NCI-H2081 (cell line): ENCODE results near the gene ARSK.
A peak's percentile ranks its signal among the peaks of the same experiment; 100 is the strongest.

Experiments
- DNase-seq, 2 experiments: peaks; one replicate each; lab custom pipeline; 2025; lab: John Stamatoyannopoulos, UW

Gene ARSK, protein sequence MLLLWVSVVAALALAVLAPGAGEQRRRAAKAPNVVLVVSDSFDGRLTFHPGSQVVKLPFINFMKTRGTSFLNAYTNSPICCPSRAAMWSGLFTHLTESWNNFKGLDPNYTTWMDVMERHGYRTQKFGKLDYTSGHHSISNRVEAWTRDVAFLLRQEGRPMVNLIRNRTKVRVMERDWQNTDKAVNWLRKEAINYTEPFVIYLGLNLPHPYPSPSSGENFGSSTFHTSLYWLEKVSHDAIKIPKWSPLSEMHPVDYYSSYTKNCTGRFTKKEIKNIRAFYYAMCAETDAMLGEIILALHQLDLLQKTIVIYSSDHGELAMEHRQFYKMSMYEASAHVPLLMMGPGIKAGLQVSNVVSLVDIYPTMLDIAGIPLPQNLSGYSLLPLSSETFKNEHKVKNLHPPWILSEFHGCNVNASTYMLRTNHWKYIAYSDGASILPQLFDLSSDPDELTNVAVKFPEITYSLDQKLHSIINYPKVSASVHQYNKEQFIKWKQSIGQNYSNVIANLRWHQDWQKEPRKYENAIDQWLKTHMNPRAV

DNA sequence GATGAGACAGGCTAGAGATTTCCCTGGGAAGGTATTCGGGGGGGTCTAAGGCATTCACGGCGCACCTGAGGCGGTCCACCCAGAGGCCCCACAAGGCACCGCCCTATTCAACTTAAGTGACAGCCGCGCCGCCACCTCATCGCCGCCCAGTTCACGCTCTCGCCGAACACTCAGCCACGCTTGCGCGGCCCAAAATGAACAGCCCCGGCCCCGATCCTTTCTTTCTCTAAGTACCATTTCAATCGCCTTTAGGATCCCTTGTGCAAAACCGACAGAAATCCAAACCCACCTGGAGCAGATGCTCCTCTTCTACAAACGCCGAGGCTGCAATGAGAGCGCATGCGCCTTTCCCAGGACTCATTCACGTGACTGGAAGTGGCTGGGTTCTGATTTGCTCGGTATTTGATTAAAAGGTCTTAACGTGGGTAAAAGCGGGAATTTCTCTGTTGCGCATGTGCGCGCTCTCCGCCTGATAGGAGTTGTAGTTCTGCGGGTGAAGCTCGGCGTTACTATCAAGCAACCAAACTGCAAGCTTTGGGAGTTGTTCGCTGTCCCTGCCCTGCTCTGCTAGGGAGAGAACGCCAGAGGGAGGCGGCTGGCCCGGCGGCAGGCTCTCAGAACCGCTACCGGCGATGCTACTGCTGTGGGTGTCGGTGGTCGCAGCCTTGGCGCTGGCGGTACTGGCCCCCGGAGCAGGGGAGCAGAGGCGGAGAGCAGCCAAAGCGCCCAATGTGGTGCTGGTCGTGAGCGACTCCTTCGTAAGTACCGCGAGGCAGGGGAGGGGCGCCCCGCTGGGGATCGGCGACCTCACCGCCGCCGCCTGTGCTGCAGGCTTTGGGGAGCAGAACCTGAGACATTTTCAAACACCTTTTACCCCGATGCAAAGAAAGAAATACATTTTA lies at the start of gene ARSK, which contains the start of gene SKIC3:
ARSK (plus strand) TSS at position 455 of the 902 bp plus-strand sequence; CDS start at position 633, 178 bp downstream.
SKIC3 (minus strand) TSS at position 331 of the 902 bp plus-strand sequence. CDS start 7,827 bp downstream, outside the sequence.
- peak; percentile 89 to 97 for DNase-seq

DNA sequence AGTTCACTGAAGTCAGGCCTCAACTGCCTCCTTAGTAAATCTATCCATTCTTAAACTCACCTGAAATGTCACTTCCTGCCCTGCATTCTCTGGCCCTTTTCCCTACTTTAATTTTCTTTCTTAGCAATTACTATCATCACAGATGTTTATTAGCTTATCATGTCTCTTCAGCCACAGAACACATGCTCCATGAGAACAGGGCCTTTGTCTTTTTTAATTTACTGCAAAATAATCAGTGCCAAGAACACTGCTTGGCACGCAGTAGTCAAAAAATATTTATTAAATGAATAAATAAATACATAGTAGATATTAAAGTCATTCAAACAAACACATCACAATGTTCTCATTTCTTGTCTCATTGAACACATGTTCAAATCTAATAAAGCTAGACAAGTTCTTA lies 46.4 kb upstream of the ARSK start:
- no peak for DNase-seq

DNA sequence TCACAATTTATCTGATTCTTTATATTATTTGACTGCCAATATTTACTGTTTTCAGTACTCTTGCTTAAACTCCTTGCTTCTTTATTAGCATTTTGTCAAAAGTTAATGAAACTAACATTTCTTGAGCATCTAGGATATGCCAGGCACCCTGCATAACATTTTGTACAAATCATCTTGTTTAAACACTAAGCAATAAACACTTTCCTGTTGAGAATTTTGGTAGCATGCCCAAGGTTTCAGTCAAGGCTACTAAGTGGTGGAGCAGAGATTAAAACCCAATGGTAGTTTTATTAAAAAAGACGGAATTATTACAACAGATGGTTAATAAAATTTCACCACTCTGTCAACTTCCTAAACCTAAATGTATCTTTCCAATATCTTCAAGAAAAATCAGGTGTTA lies 43.3 kb upstream of the ARSK start:
- no peak for DNase-seq

DNA sequence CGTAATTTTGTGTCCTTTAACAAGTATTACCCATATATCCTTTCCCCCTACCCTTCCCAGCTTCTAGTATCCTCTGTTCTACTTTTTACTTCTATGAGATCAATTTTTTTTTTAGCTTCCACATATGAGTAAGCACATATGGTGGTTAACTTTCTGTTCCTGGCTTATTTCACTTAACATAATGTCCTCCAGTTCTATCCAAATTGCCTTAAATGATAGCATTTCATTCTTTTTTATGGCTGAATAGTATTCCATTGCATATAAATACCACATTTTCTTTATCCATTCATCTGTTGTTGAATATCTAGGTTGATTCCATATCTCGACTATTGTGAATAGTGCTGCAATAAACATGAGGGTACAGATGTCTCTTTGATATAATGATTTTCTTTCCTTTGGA lies 36.5 kb upstream of the ARSK start:
- DNase-seq, result no peak

DNA sequence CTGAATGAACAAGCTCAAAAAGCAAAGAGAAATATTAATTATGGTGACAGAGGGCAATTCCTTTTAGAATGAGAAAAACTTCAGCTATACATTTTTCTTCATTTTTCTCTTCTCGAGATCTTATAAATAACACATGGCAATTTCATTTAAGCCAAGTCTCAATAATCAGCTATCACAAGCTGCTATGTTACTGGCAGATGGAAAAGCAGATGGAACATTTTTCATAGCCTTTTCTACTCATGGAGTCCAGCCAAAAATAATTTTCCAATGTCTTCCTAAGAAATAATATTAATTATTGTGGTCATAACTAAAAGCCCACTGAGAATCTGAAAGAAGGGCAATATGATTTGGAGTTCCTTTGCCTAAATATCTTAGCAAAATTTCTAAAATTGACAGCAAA lies 35.8 kb upstream of the ARSK start:
- no peak for DNase-seq

DNA sequence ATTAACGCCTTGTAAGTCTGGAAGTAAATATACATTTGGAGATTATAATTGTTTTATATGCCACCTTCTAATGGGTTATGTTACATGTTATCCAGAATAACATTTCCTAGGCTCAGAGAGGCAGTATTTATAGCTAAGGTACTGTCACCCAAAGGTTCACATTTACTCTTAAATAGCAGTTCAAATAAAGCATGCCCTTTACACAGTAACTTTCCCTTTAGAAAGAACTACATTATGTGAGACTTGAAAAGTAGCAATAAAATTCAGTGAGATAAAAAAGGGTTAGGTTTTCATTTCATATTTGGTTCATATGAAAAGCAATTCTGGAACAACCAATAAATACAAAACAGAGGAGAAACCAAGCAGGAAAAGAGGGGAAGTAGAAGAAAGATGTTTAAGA lies 35.2 kb upstream of the ARSK start:
- DNase-seq, result no peak

DNA sequence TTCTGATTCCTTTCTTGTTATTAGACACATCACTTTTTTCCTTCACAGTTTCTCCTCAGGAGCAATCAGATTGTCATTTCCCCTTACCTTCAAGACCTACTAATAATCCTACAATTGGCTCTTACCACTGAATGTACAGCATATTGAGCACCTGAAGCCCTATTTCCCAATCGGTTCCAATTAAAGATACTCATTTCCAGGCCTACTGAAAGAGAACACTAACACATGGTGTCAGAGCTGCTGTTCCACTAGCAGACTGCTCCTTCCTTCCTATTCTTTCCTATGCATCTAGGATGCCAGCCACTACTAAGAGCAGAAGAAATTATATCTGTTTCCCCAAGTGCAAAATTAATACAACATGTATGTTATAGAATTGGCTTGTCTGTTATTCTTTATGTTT lies 34.7 kb upstream of the ARSK start:
- no peak for DNase-seq

DNA sequence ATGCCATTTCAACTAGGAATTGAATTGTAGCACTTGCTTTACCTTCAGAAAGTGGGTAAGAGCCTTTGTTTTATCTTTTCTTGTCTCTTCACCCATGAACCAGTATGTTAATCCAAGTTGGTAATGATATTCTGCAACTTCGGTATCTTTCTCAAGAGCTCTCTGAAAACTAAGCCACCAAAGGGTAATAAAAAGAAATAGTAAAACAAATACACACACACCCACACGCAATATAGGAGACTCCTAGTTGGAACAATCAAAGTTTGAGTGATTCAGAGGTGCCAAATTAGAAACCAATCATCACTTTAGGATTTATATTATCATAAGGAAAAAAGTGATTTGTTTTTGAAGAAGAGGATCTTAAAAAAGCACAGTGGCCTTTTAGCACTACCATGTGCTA lies 30.5 kb upstream of the ARSK start:
- no peak for DNase-seq

DNA sequence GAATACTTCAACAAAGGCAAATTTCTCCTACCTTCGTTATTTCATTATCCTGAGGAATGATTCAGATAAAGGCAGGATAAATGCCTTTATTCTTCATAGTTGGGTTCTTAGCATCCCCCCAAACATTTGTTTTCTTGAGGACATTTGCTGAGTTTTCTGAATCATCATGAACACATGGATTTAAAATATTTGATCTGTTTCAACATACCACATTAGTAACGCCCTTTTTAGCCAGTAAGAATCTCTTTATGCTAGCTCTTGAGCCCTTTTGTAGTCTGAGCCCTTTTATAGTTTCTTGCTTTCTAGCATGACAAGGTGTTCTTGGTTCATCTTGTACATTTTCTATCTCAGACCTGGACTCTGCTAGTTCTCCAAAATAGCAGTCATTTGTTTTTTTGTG lies 28.0 kb upstream of the ARSK start:
- no peak for DNase-seq

DNA sequence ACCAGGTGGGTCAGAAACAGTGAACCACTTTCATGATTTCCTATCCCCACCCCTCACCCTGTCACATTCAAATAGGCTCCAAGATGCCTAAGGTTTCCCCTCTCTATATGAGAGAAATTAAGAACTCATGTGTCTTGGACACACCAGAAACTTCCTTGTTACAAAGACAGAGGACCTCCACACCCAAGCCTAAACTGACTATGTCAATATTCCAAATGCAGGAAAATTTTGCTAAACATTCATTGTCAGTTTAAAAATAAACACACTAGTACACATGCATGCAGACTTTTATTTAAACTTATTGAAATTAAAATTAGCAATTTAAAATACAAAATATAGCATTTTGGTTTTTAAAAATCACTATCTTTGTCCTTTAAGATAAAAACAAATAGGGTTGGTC lies 26.3 kb upstream of the ARSK start:
- no peak for DNase-seq

DNA sequence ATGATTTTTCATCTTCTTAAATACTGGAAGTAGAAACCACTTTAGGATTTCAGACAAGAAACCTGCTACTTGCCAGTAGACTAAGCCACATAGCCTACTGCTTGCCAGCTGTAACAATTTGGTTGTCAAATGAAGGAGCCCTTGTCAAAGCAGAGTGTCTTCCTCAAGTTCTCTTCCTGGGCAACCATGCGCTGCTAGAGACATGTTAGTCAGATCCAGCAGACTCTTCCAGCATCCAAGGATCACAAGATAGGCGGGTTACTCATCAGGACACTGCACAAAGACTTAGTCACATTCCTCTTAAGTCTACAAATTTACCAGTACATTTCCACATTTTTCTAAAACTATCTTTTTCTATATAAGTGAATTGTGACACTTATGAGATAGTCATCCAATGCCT lies 24.5 kb upstream of the ARSK start:
- DNase-seq, result no peak

DNA sequence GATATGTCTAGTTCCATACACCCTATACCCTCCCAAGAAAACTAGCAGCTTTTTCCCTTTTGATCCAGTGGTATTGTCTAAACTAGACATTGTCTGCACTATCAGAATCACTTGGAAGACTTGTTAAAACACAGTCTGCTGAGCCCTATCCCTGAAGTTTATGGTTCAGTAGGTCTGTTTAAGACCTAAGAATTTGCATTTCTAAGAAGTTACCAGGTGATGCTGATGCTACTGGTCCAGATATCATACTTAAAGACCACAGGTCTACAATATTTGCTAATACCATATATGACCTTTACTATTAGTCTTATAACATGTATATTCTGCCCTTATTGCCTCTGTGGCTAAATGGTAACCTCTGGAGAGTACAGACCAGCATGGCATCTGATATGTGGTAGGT lies 23.4 kb upstream of the ARSK start:
- DNase-seq, result no peak

DNA sequence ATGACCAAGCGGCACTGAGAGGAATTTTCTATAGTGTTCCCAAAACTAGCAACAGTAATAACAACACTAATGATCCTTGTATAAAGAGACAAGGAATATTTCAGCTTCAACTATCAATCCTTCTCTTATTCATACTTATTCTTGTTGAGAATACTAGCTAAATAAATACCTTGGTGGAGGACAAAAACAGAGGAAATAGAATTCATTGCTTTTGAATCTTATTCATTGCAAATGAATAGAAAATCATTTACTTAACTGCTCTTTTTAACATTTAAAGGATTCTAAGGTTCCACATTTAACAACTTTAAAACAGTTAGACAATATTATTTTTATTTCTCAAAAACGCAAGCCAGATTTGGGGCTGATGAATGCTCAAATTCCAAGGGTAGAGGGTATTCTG lies 22.5 kb upstream of the ARSK start:
- no peak for DNase-seq

DNA sequence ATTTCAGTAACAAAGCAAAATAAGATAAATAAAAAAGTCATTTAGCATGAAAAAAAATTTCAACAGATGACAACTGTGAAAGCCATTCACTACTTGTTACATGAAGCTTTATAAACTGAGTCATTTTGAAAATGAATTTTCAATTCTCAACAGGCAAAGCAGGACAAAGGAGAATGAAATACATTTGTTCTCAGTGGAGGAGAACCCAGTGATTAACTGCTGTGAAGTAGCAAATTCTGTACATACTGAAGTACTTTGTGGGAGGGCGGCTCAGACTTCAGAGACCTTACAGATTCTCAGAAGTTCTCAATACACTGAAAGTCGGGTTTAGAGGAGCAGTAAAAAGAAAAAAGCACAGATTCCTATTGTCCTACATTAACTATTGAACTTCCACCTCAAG lies 21.8 kb upstream of the ARSK start:
- no peak for DNase-seq

DNA sequence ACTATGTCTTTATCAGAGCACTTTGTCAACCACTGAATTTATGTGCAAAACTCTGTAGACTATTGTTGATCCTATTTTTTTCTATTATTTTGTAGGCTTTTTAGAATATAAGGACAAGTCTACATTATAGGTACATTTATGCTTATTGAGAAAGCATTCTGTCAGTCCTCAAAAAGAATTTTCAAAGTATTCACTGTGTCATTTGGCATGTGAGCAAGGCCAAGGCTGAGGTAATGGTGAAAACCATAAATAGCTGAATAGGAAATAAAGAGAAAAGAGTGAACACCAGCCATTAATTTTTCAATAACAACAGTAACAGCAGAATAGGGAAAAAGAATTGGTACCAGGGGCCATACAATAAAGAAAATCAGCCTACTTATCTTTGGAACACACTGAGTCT lies 21.1 kb upstream of the ARSK start:
- DNase-seq, result no peak

DNA sequence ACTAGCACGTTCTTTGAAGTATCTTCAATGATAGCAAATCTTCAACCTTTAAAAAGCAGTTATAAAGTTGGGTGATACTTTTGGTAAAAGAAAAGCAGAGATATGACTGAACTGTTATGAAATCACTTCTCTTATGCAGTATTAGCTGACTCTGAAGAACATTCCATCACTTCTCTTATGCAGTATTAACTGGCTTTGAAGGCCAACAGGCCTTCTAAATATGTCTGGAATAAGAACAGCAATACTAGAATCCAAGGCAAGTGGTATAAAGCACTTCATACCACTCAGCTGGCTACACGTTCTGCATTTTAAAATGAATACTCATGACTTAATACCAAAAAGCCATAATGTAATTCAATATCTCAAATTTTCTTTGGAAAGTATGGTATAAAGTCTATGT lies 17.4 kb upstream of the ARSK start:
- no peak for DNase-seq

DNA sequence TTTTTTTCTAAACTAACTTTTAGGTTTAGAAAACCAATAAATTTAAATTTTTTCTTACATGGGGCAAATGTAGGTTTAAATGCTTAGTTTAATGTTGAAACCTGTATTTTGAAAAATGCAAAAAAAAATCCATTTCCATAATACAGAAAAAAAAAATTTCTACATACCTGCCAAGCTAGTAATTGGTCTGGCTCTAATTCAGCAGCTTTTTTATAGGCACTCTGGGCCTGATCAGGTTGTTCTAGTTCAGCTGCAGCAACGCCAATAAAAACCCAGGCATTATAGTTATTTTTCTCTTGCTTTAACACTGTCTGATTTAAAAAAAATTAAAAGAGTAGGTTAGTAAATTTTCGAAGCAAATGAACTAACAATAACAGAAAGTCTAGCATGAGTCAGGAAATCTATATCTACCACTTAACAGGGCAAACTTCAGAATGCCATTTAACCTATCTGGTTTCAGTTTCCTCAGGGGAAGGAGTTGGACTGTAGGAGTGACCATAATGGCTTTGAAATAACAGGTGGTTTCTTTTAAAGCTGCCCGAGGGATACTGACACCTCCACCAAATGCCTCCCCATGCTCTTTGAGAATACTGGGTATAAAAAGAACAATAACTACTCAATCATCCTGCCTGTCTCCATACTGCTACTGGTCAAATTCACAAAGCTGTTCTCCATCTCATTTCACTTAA lies 11.7 kb upstream of the ARSK start:
- no peak for DNase-seq

DNA sequence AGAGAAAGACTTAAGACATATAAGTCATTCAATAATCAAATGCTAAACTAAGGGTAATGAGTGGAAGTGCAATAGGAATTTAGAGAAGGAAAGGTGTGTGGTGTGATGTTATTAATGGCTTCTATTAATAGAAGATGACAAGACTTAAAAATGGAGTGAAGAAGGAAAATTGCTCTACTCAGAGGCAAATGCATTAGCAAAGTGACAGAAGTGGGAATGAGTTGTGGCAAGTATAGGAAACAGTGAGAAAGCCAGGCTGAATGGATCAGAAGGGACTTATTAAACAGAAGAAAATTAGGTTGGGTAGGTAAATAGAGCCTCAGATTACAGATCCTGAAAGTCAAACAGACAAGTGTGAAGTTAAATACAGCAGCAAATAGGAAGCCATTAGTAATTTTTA lies 5.9 kb upstream of the ARSK start:
- no peak for DNase-seq

DNA sequence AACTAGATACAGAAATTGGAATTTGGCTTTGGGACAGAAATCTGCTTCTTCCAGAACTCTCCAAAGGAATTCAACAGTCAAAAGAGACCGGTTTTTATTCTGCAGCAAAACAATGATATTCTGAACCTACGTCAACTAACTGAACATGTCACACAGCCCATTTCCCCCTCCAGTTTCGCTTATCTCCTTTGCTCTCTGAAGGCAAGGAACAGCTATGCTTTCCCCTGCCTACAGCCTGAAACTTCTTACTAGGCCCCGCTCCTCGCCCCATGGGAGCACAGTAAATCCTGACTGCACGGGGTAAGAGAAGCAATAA lies 612 bp upstream of the ARSK start:
- no peak for DNase-seq

DNA sequence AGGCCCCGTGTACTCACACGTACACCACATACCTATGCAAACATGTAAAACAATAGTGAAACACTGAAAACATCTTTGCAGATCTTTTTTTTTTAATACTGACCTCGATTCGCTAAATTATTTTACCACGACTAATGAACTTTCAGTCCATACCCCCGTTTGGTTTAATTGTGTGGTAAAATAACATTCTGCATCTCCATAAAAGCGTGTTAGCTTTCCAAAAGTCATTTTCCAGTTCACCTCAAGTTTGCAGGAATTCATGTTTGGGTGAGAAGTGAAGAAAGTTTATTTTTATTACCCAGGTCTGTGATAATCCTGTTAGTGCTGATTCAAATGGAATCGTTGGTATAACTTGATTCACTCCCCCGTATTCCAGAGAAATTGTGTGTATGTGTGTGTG lies 652 bp downstream of the ARSK start:
- DNase-seq, result no peak

DNA sequence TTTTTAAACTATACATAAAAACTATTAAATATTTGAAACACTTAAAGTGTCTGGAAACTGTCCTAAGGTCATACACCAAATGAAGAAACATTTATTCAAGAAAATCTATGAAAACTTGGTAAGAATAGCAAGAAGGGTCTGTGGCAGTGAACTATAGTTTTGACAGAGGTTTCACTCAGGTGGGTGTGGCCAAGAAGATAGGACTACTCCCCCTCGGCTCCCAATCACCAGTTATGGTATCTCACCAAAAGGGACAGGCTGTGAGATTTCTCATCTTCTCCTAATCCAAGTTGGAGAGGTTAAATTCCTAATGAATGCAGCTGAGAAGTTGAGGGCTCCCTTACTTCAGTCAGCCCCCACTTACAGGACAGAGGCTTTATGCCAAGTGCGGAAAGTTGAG lies 2.9 kb downstream of the ARSK start:
- DNase-seq, result no peak

DNA sequence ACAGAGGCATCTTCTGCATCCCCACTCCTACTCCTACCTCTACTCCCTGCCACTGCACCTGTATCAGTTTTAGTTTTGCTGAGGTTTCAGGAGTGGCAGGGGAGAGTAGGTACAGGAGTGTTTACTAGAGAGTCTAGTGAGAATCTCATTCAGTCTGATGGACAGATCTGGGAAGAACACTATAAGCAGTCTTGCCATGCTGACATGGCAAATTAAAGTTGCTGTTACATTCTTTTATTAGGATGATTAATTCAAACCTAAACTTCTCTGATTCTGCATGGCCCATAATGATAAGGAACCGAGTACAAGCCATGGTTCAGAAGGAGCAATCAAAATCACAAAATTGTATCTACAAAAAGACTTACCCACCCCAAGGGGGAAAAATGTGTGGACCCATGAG lies 7.4 kb downstream of the ARSK start:
- DNase-seq, result no peak

DNA sequence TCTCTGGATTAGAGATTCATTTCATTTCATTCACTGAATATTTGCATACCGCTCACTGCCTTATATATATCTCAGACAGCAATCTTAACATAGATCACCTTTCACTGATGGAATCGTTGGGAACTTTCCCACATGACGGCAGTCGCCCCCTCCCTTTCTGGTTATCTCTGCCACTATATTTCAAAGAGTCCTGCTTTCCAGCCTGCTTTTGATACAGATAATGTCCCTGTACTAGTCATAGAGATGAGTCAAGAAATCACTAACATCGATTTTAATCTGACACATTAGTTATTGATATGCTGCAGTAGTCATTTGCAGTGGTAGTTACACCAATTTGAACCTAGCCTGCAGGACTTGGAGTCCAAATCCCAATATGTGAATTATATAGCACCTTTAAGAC lies 8.5 kb downstream of the ARSK start:
- no peak for DNase-seq
